Posterior vena cava (tissue), 2 donors: ENCODE data around the gene CLCN2. TPM values are rescaled to one million over a fixed set of nuclear protein-coding genes. Genes with fewer than 3 reads are reported as not detected.

ENCODE experiments used
- DNase-seq: peaks from one replicate; pipeline ENCODE4 v3.0.0-alpha.2; 2020; ENCODE audit warnings: low spot score
- intact Hi-C, 2 donors: fragments of 100-400 bp; cut with DNase I; formaldehyde crosslinking; loops; one replicate each; pipeline versions ENCODE4 v1.14.1 to v1.14.2; 2022 to 2023
- total RNA-seq, 2 donors: library from RNA; stranded (reverse); fragmentation: NEBNext Ultra II Directional; extraction: Animal tissue kit (Norgen Biotek cat#: 25700); gene quantifications; one replicate each; pipeline ENCODE4 v1.2.1, GENCODE V29; 2021
- donor health status: DM: yes; HTN: yes; CAD: no.
- donor health status: DM: yes; HTN: yes; CAD: no.

Gene CLCN2
- total RNA-seq, 2 donors from 2014 or later: 3.7 to 4.0 TPM

- intact Hi-C loops: no loop called here
- DNase-seq: peak; percentile 99
Observed at GRCh38 chr3:184362668-184363546, 1.5 kb upstream of the CLCN2 start.

GRCh38 chr3:184361932-184362667 lies 695 bp upstream of the CLCN2 start:
- intact Hi-C loops: no loop called here
- DNase-seq: peak; percentile 89

- DNase-seq: peak; percentile 77
- intact Hi-C loops: no loop called here
Observed at GRCh38 chr3:184360929-184361531, 375 bp downstream of the CLCN2 start.

GRCh38 chr3:184360070-184360928 lies 1.1 kb downstream of the CLCN2 start:
- DNase-seq: peak; percentile 64
- intact Hi-C loops: no loop called here

GRCh38 chr3:184359610-184360009 lies 1.8 kb downstream of the CLCN2 start:
- DNase-seq: no peak
- intact Hi-C loops: no loop called here

- intact Hi-C loops: no loop called here
- DNase-seq: peak; percentile 77
Observed at GRCh38 chr3:184358921-184359350, 2.5 kb downstream of the CLCN2 start.

- intact Hi-C loops: no loop called here
- DNase-seq: peak; percentile 72
Observed at GRCh38 chr3:184358124-184358767, 3.2 kb downstream of the CLCN2 start.

- peak; percentile 57 for DNase-seq
- intact Hi-C loops: no loop called here
Observed at GRCh38 chr3:184357248-184358123, 3.9 kb downstream of the CLCN2 start.

- intact Hi-C loops: no loop called here
- DNase-seq: no peak
Observed at GRCh38 chr3:184355261-184356040, 6.0 kb downstream of the CLCN2 start.

GRCh38 chr3:184354754-184355153 lies 6.7 kb downstream of the CLCN2 start:
- intact Hi-C loops: no loop called here
- peak; percentile 64 for DNase-seq

- peak; percentile 87 for DNase-seq
- intact Hi-C loops: no loop called here
Observed at GRCh38 chr3:184354121-184354728, 7.2 kb downstream of the CLCN2 start.

- intact Hi-C loops: no loop called here
- peak; percentile 75 for DNase-seq
Observed at GRCh38 chr3:184353546-184353941, 7.9 kb downstream of the CLCN2 start.

- peak; percentile 63 for DNase-seq
- intact Hi-C loops: no loop called here
Observed at GRCh38 chr3:184352897-184353545, 8.4 kb downstream of the CLCN2 start.

GRCh38 chr3:184352149-184352785 lies 9.1 kb downstream of the CLCN2 start:
- peak; percentile 74 for DNase-seq
- intact Hi-C loops: no loop called here

GRCh38 chr3:184351511-184352148 lies 9.8 kb downstream of the CLCN2 start:
- no peak for DNase-seq
- intact Hi-C loops: no loop called here
